Nephron progenitor cell (in vitro differentiated cells): Measurements from ENCODE around the gene HERC3.
A peak's percentile ranks its signal among the peaks of the same experiment; 100 is the strongest.

Experiments used
- DNase-seq: peaks from one replicate; pipeline ENCODE4 v3.0.0; 2021
- H3K27ac Mint-ChIP-seq: 2 replicates; pipeline ENCODE4 v1.8.0; 2021; ENCODE audit warnings: mild to moderate bottlenecking, moderate library complexity, mixed read lengths
- H3K27me3 Mint-ChIP-seq: 2 replicates; pipeline ENCODE4 v1.8.0; 2021; ENCODE audit warnings: mild to moderate bottlenecking, low read depth, mixed read lengths; ENCODE audit not compliant: poor library complexity
- H3K36me3 Mint-ChIP-seq: 2 replicates; pipeline ENCODE4 v1.8.0; 2021; ENCODE audit warnings: low read depth, mixed read lengths
- H3K4me1 Mint-ChIP-seq: 2 replicates; pipeline ENCODE4 v1.8.0; 2021; ENCODE audit warnings: mixed read lengths
- H3K4me3 Mint-ChIP-seq: 2 replicates; pipeline ENCODE4 v1.8.0; 2021; ENCODE audit warnings: mild to moderate bottlenecking, moderate library complexity, mixed read lengths
- H3K9me3 Mint-ChIP-seq: 2 replicates; pipeline ENCODE4 v1.8.0; 2021; ENCODE audit warnings: mild to moderate bottlenecking, moderate library complexity, mixed read lengths
- CTCF ChIP-seq: fragments of 200-600 bp; sonication (generic); IDR thresholded peaks from 2 replicates; pipeline ENCODE4 v1.5.0; 2021; ENCODE audit warnings: antibody characterized with exemption

Gene HERC3

GRCh38 chr4:88705223-88705622 lies 112.9 kb downstream of the HERC3 start:
- no peak overlapping the region for H3K27ac Mint-ChIP-seq
- H3K4me3 Mint-ChIP-seq, result no peak overlapping the region
- TF ChIP-seq CTCF, result no peak
- no peak for DNase-seq
- H3K9me3 Mint-ChIP-seq, result no peaks in the 10 kb centered on the region
- H3K27me3 Mint-ChIP-seq, result peaks cover 5% of the 10 kb centered on the region
- H3K4me1 Mint-ChIP-seq, result peaks cover 16% of the 10 kb centered on the region
- no peaks in the 10 kb centered on the region for H3K36me3 Mint-ChIP-seq

- TF ChIP-seq CTCF, result no peak
- no peaks in the 10 kb centered on the region for H3K36me3 Mint-ChIP-seq
- H3K4me3 Mint-ChIP-seq, result no peak overlapping the region
- peaks cover 16% of the 10 kb centered on the region for H3K4me1 Mint-ChIP-seq
- H3K27me3 Mint-ChIP-seq, result peaks cover 5% of the 10 kb centered on the region
- no peak overlapping the region for H3K27ac Mint-ChIP-seq
- no peaks in the 10 kb centered on the region for H3K9me3 Mint-ChIP-seq
- DNase-seq, result no peak
These were observed 113.7 kb downstream of the HERC3 start for GRCh38 chr4:88705805-88706492.

GRCh38 chr4:88706574-88706973 lies 114.3 kb downstream of the HERC3 start:
- Mint-ChIP-seq H3K27me3 (peaks cover 5% of the 10 kb centered on the region), H3K4me3 (no peak overlapping the region), H3K9me3 (no peaks in the 10 kb centered on the region), H3K36me3 (no peaks in the 10 kb centered on the region), H3K4me1 (peaks cover 16% of the 10 kb centered on the region), H3K27ac (no peak overlapping the region)
- peak; percentile 42 for TF ChIP-seq CTCF
- DNase-seq, result peak; percentile 6

GRCh38 chr4:88709989-88710388 lies 117.7 kb downstream of the HERC3 start:
- no peak overlapping the region for H3K27ac Mint-ChIP-seq
- no peak for TF ChIP-seq CTCF
- H3K27me3 Mint-ChIP-seq, result peaks cover 5% of the 10 kb centered on the region
- H3K4me1 Mint-ChIP-seq, result peaks cover 16% of the 10 kb centered on the region
- H3K36me3 Mint-ChIP-seq, result peaks cover 28% of the 10 kb centered on the region
- no peak overlapping the region for H3K4me3 Mint-ChIP-seq
- H3K9me3 Mint-ChIP-seq, result peaks cover 29% of the 10 kb centered on the region
- DNase-seq, result no peak

GRCh38 chr4:88713782-88714181 lies 121.5 kb downstream of the HERC3 start:
- Mint-ChIP-seq H3K4me1 (no peaks in the 10 kb centered on the region), H3K27ac (no peak overlapping the region), H3K4me3 (no peak overlapping the region), H3K27me3 (no peaks in the 10 kb centered on the region), H3K36me3 (peaks cover 64% of the 10 kb centered on the region), H3K9me3 (peaks cover 67% of the 10 kb centered on the region)
- no peak for DNase-seq
- no peak for TF ChIP-seq CTCF

GRCh38 chr4:88718098-88718497 lies 125.8 kb downstream of the HERC3 start:
- Mint-ChIP-seq H3K27ac (no peak overlapping the region), H3K4me1 (no peaks in the 10 kb centered on the region), H3K9me3 (peaks cover 76% of the 10 kb centered on the region), H3K27me3 (no peaks in the 10 kb centered on the region), H3K36me3 (peaks cover 94% of the 10 kb centered on the region), H3K4me3 (no peak overlapping the region)
- TF ChIP-seq CTCF, result no peak
- no peak for DNase-seq
